ENCODE results near the gene ICAM2.

DNA sequence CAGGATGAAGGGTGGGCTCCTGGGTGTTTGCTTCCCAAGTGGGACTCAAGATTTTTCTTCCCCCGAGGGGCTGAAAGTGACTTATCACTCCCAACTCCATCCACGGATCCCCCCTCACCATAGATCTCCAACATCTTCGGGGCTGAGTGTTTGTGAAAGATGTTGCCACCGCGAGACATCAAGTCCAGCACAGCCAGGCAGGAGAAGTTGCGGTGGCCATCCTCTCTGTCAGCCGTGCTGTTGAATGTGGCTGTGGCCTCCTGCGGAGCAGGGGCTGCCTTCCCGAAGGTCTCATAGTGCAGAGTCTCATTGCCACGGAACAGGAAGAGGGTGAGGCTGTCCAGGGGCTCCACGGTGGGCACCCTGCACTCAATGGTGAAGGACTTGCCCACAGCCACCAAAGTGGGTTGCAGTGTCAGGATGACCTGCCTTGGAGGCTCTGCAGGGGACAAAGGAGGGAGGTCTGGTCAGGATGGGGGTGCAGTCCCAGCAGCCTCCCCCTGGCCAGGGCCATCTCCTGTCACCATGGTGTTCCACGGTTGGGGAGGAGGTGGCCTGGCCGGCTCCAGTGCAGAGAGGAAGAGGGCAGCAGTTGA lies 16.8 kb downstream of the ICAM2 start:
- TF ChIP-seq EP300 (IDR thresholded peaks at IDR 0.05) = no peak
- TF ChIP-seq, protein P1, sequence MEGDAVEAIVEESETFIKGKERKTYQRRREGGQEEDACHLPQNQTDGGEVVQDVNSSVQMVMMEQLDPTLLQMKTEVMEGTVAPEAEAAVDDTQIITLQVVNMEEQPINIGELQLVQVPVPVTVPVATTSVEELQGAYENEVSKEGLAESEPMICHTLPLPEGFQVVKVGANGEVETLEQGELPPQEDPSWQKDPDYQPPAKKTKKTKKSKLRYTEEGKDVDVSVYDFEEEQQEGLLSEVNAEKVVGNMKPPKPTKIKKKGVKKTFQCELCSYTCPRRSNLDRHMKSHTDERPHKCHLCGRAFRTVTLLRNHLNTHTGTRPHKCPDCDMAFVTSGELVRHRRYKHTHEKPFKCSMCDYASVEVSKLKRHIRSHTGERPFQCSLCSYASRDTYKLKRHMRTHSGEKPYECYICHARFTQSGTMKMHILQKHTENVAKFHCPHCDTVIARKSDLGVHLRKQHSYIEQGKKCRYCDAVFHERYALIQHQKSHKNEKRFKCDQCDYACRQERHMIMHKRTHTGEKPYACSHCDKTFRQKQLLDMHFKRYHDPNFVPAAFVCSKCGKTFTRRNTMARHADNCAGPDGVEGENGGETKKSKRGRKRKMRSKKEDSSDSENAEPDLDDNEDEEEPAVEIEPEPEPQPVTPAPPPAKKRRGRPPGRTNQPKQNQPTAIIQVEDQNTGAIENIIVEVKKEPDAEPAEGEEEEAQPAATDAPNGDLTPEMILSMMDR (IDR thresholded peaks at IDR 0.05) = no peak
- no peak for TF ChIP-seq POLR2AphosphoS5 (IDR thresholded peaks at IDR 0.05)
- TF ChIP-seq POLR2A (IDR thresholded peaks at IDR 0.05) = no peak
